HepG2 (cell line): ENCODE measurements around the gene DBNDD2. TPM values are rescaled to one million over a fixed set of nuclear protein-coding genes. Genes with fewer than 3 reads are reported as not detected.

Experiments
- ARHGAP35 ChIP-seq: sonication (generic); formaldehyde crosslinking; IDR thresholded peaks from 2 replicates; pipeline ENCODE4 v1.9.0; 2022; ENCODE audit warnings: mild to moderate bottlenecking, inconsistent platforms, moderate library complexity, missing genetic modification reagents, borderline replicate concordance
- EHMT2 ChIP-seq: fragments of 200-600 bp; sonication (generic); IDR thresholded peaks from 2 replicates; pipeline ENCODE4 v1.7.0; 2017; ENCODE audit warnings: antibody characterized with exemption, low read depth, low read length, borderline replicate concordance
- ETS1 ChIP-seq: sonication (generic); formaldehyde crosslinking; IDR thresholded peaks from 2 replicates; pipeline ENCODE4 v1.4.0; 2020; ENCODE audit warnings: missing genetic modification reagents
- GATAD2A ChIP-seq: IDR thresholded peaks from 2 replicates; pipeline ENCODE4 v1.6.1; 2016
- GZF1 ChIP-seq: sonication (generic); formaldehyde crosslinking; IDR thresholded peaks from 2 replicates; pipeline ENCODE4 v1.5.1; 2020; ENCODE audit warnings: mild to moderate bottlenecking, missing genetic modification reagents
- KLF15 ChIP-seq: sonication (generic); formaldehyde crosslinking; IDR thresholded peaks from 2 replicates; pipeline ENCODE4 v1.8.1; 2023; ENCODE audit warnings: borderline replicate concordance, mild to moderate bottlenecking, inconsistent platforms, missing genetic modification reagents, mixed read lengths
- NR2F6 ChIP-seq, 2 experiments: IDR thresholded peaks; 2 replicates each; pipeline ENCODE4 v1.6.1; 2016; ENCODE audit warnings: antibody characterized with exemption in 1 of 2, mild to moderate bottlenecking in 1 of 2
- PRDM15 ChIP-seq: sonication (generic); formaldehyde crosslinking; IDR thresholded peaks from 2 replicates; pipeline ENCODE4 v1.4.0; 2020; ENCODE audit warnings: missing genetic modification reagents
- SP1 ChIP-seq, 2 experiments: fragments of 450-650 bp in 1 of 2; sonication (generic) in 1 of 2; formaldehyde crosslinking in 1 of 2; IDR thresholded peaks; 2 replicates each; pipeline versions ENCODE4 v1.4.0 to v1.6.1; 2016 to 2020; ENCODE audit warnings: missing genetic modification reagents in 1 of 2
- ZNF329 ChIP-seq: sonication (generic); formaldehyde crosslinking; IDR thresholded peaks from 2 replicates; pipeline ENCODE4 v1.9.0; 2021; ENCODE audit warnings: low read depth, mild to moderate bottlenecking, missing genetic modification reagents
- ZNF33A ChIP-seq: sonication (generic); formaldehyde crosslinking; IDR thresholded peaks from 2 replicates; pipeline ENCODE4 v1.5.1; 2020; ENCODE audit warnings: missing genetic modification reagents, mild to moderate bottlenecking, moderate library complexity, borderline replicate concordance
- ZNF432 ChIP-seq: sonication (generic); formaldehyde crosslinking; IDR thresholded peaks from 2 replicates; pipeline ENCODE4 v1.5.0; 2020; ENCODE audit warnings: missing genetic modification reagents, mild to moderate bottlenecking, borderline replicate concordance
- ZNF512 ChIP-seq: sonication (generic); formaldehyde crosslinking; IDR thresholded peaks from 2 replicates; pipeline ENCODE4 v1.4.0; 2020; ENCODE audit warnings: mild to moderate bottlenecking, missing genetic modification reagents
- ZNF616 ChIP-seq: sonication (generic); formaldehyde crosslinking; IDR thresholded peaks from 2 replicates; pipeline ENCODE4 v1.5.0; 2020; ENCODE audit warnings: low read depth, mild to moderate bottlenecking, missing genetic modification reagents
- ZNF766 ChIP-seq: sonication (generic); formaldehyde crosslinking; IDR thresholded peaks from 2 replicates; pipeline ENCODE4 v1.5.0; 2020; ENCODE audit warnings: missing genetic modification reagents, borderline replicate concordance
- polyA plus RNA-seq, 8 experiments: library from polyadenylated mRNA; depleted of rRNA in 3 of 8; stranded (reverse) in 7 of 8; unstranded in 1 of 8; fragments of >200 nt; fragmentation: Illumina TruSeq in 4 of 8; extraction: Trizol in 4 of 8; gene quantifications; 2 replicates each; pipeline versions ENCODE4 v1.2.1 to v1.2.3, GENCODE V29; 2011 to 2016; ENCODE audit warnings: low read depth in 4 of 8, missing spikeins in 1 of 8, mixed read lengths in 1 of 8; ENCODE audit not compliant: insufficient read depth in 1 of 8
- total RNA-seq, 5 experiments: library from RNA; depleted of rRNA; stranded (reverse); fragments of >200 nt; fragmentation: Illumina TruSeq; extraction: Trizol; gene quantifications; 2 replicates each; pipeline ENCODE4 v1.2.3, GENCODE V29; 2016; ENCODE audit warnings: low read depth in 1 of 5
- TF ChIP-seq, protein P1 (sequence below): IDR thresholded peaks from 2 replicates; pipeline ENCODE4 v1.6.1; 2016; ENCODE audit warnings: low read depth, control low read depth

Gene DBNDD2
- total and polyA plus RNA-seq, 2 of the 13 experiments (the other 11 are each of a cell fraction or from before 2014, with no cell fraction given): 16.7 to 47.6 TPM

- TF ChIP-seq SP1 (IDR thresholded peaks at IDR 0.05) (no peak), SP1 (CRISPR knock-in tag; IDR thresholded peaks at IDR 0.05) (peak; percentile 86), GZF1 (CRISPR knock-in tag) (no peak), PRDM15 (CRISPR knock-in tag) (peak; percentile 61; the same call in 1 of the 2 replicates), ZNF432 (CRISPR knock-in tag) (no peak), ZNF33A (CRISPR knock-in tag) (peak; percentile 27; the same call in 1 of the 2 replicates), EHMT2 (no peak), ETS1 (no peak), KLF15 (CRISPR knock-in tag) (0 out of 2 replicates have a peak, but pooled peaks have one; percentile 54), ZNF512 (CRISPR knock-in tag) (no peak), ZNF329 (CRISPR knock-in tag) (peak; percentile 78; the same call in 1 of the 2 replicates), ARHGAP35 (peak; percentile 94; the same call in 1 of the 2 replicates), ZNF616 (CRISPR knock-in tag) (peak; percentile 74; the same call in 1 of the 2 replicates), NR2F6 (IDR thresholded peaks at IDR 0.05) (peak; percentile 68; the same call in 1 of the 2 replicates), NR2F6 (CRISPR knock-in tag; IDR thresholded peaks at IDR 0.05) (peak; percentile 56), GATAD2A (peak; percentile 73), ZNF766 (CRISPR knock-in tag) (no peak; the same call in 1 of the 2 replicates)
- TF ChIP-seq, protein P1, sequence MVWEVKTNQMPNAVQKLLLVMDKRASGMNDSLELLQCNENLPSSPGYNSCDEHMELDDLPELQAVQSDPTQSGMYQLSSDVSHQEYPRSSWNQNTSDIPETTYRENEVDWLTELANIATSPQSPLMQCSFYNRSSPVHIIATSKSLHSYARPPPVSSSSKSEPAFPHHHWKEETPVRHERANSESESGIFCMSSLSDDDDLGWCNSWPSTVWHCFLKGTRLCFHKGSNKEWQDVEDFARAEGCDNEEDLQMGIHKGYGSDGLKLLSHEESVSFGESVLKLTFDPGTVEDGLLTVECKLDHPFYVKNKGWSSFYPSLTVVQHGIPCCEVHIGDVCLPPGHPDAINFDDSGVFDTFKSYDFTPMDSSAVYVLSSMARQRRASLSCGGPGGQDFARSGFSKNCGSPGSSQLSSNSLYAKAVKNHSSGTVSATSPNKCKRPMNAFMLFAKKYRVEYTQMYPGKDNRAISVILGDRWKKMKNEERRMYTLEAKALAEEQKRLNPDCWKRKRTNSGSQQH (CRISPR knock-in tag): peak; percentile 94
These were observed 45.1 kb upstream of the DBNDD2 start, which contains the start of gene SYS1 (continued) for GRCh38 chr20:45362804-45363610.
